ENCODE measurements around the gene LARP7. TPM values are rescaled to one million over a fixed set of nuclear protein-coding genes. Genes with fewer than 3 reads are reported as not detected.
"Not testable (repeated sequence)": the region's sequence is repeated elsewhere in the genome, so short reads cannot be mapped to it uniquely, and the experiment has no call there.

LARP7 gene
- total and polyA plus RNA-seq, 2 donors (not counting 1 experiment from before 2014, with no cell fraction given), result 30.5 to 57.4 TPM

GRCh38 chr4:112594993-112595392, 42.0 kb upstream of the LARP7 start:
- no peaks in the 10 kb centered on the region for H3K79me2 ChIP-seq (ENCODE audit: control insufficient read depth, insufficient read depth, low read length)
- H3K27me3 ChIP-seq (replicated peaks in 1 of 4; ENCODE audit: control extremely low read depth in 1 of 4, control insufficient read depth in 3 of 4, insufficient read depth in 4 of 4, low read length in 3 of 4), result no peaks in the 10 kb centered on the region
- ChIA-PET POLR2A (no interaction called here), CTCF (no interaction called here)
- H3K4me1 Mint-ChIP-seq, result no peaks in the 10 kb centered on the region
- ATAC-seq (ENCODE audit: low read depth) (no peak), DNase-seq (no peak)
- H2AFZ ChIP-seq (ENCODE audit: insufficient read depth, low read depth, low read length, poor library complexity, severe bottlenecking), result no peak overlapping the region
- H3K4me2 ChIP-seq (replicated peaks; ENCODE audit: low read depth, low read length, poor library complexity, severe bottlenecking), result no peak overlapping the region
- no peak overlapping the region for H3K27ac Mint-ChIP-seq
- intact Hi-C loops (cut with micrococcal nuclease), result no loop called here
- WGBS (ENCODE audit: insufficient coverage), result no CpG with 5 or more reads among the region's 1 CpG
- no peak overlapping the region for H3K27ac ChIP-seq (ENCODE audit: low read length in 2 of 2)
- H3K4me3 ChIP-seq (ENCODE audit: control extremely low read depth in 1 of 5, extremely low read depth in 1 of 5, insufficient read depth in 1 of 5, low read depth in 2 of 5, low read length in 4 of 5), result no peak overlapping the region
- no peaks in the 10 kb centered on the region for H4K20me1 ChIP-seq (ENCODE audit: control insufficient read depth, insufficient read depth, low read length, poor library complexity, severe bottlenecking)
- no peaks in the 10 kb centered on the region for H3K27me3 Mint-ChIP-seq
- no peak for TF ChIP-seq CTCF (IDR thresholded peaks at IDR 0.05)
- no peak for TF ChIP-seq EZH2 (IDR thresholded peaks at IDR 0.05; ENCODE audit: borderline replicate concordance, insufficient read depth, low read depth, low read length, poor library complexity, severe bottlenecking)
- H3K4me1 ChIP-seq (ENCODE audit: control insufficient read depth in 2 of 2, insufficient read depth in 2 of 2, low read length in 2 of 2), result peaks cover 0 to 3% of the 10 kb centered on the region in 2 donors
- H3K9me3 ChIP-seq (ENCODE audit: control extremely low read depth in 1 of 3, control insufficient read depth in 2 of 3, insufficient read depth in 1 of 3, low read length in 2 of 3), result no peaks in the 10 kb centered on the region
- H3K4me3 Mint-ChIP-seq, result no peak overlapping the region
- H3K36me3 ChIP-seq (replicated peaks in 1 of 2; ENCODE audit: control extremely low read depth in 1 of 2, control insufficient read depth in 1 of 2, extremely low read depth in 1 of 2, insufficient read depth in 2 of 2, low read length in 1 of 2), result no peaks in the 10 kb centered on the region
- no peak overlapping the region for H3K9ac ChIP-seq (ENCODE audit: low read length)
- H3K9me3 Mint-ChIP-seq (ENCODE audit: insufficient read depth), result peaks cover 3% of the 10 kb centered on the region

- no peaks in the 10 kb centered on the region for H3K79me2 ChIP-seq (ENCODE audit: control insufficient read depth, insufficient read depth, low read length)
- peak; percentile 59 for DNase-seq
- Mint-ChIP-seq H3K4me1 (no peaks in the 10 kb centered on the region), H3K9me3 (ENCODE audit: insufficient read depth) (no peaks in the 10 kb centered on the region), H3K4me3 (no peak overlapping the region), H3K27ac (no peak overlapping the region), H3K27me3 (no peaks in the 10 kb centered on the region)
- no peak overlapping the region for H3K4me3 ChIP-seq (ENCODE audit: control extremely low read depth in 1 of 5, extremely low read depth in 1 of 5, insufficient read depth in 1 of 5, low read depth in 2 of 5, low read length in 4 of 5)
- POLR2A ChIA-PET, result no interaction called here
- TF ChIP-seq EZH2 (IDR thresholded peaks at IDR 0.05; ENCODE audit: borderline replicate concordance, insufficient read depth, low read depth, low read length, poor library complexity, severe bottlenecking) (no peak), CTCF (IDR thresholded peaks at IDR 0.05) (peak; percentile 77)
- H3K27me3 ChIP-seq (replicated peaks in 1 of 4; ENCODE audit: control extremely low read depth in 1 of 4, control insufficient read depth in 3 of 4, insufficient read depth in 4 of 4, low read length in 3 of 4), result no peaks in the 10 kb centered on the region
- no peak overlapping the region for H3K27ac ChIP-seq (ENCODE audit: low read length in 2 of 2)
- intact Hi-C loops (cut with micrococcal nuclease), result loop anchor here (1.0 kb wide), 3 partner anchors 276 to 505 kb away; no protein-coding TSS in a partner anchor
- no peak overlapping the region for H3K9ac ChIP-seq (ENCODE audit: low read length)
- H3K4me1 ChIP-seq (ENCODE audit: control insufficient read depth in 2 of 2, insufficient read depth in 2 of 2, low read length in 2 of 2), result no peaks in the 10 kb centered on the region
- CTCF ChIA-PET, result interaction anchor here (0.6 to 4.5 kb wide), 14 partner anchors 18 to 509 kb away, joined by 3 to 43 read pairs (median 4); no protein-coding TSS in a partner anchor
- no peak for ATAC-seq (ENCODE audit: low read depth)
- no peak overlapping the region for H3K4me2 ChIP-seq (replicated peaks; ENCODE audit: low read depth, low read length, poor library complexity, severe bottlenecking)
- no peaks in the 10 kb centered on the region for H3K9me3 ChIP-seq (ENCODE audit: control extremely low read depth in 1 of 3, control insufficient read depth in 2 of 3, insufficient read depth in 1 of 3, low read length in 2 of 3)
- H2AFZ ChIP-seq (ENCODE audit: insufficient read depth, low read depth, low read length, poor library complexity, severe bottlenecking), result peak overlapping the region; percentile 51
- H4K20me1 ChIP-seq (ENCODE audit: control insufficient read depth, insufficient read depth, low read length, poor library complexity, severe bottlenecking), result no peaks in the 10 kb centered on the region
- H3K36me3 ChIP-seq (replicated peaks in 1 of 2; ENCODE audit: control extremely low read depth in 1 of 2, control insufficient read depth in 1 of 2, extremely low read depth in 1 of 2, insufficient read depth in 2 of 2, low read length in 1 of 2), result peaks cover 0 to 2% of the 10 kb centered on the region in 2 experiments
These were observed 32.4 kb upstream of the LARP7 start for GRCh38 chr4:112604589-112604988.

GRCh38 chr4:112612814-112613213, 24.1 kb upstream of the LARP7 start:
- H4K20me1 ChIP-seq (ENCODE audit: control insufficient read depth, insufficient read depth, low read length, poor library complexity, severe bottlenecking); H3K27ac Mint-ChIP-seq; H3K36me3 ChIP-seq (replicated peaks in 1 of 2; ENCODE audit: control extremely low read depth in 1 of 2, control insufficient read depth in 1 of 2, extremely low read depth in 1 of 2, insufficient read depth in 2 of 2, low read length in 1 of 2); H2AFZ ChIP-seq (ENCODE audit: insufficient read depth, low read depth, low read length, poor library complexity, severe bottlenecking); H3K27ac ChIP-seq (ENCODE audit: low read length in 2 of 2); H3K79me2 ChIP-seq (ENCODE audit: control insufficient read depth, insufficient read depth, low read length); H3K4me2 ChIP-seq (replicated peaks; ENCODE audit: low read depth, low read length, poor library complexity, severe bottlenecking); H3K9me3 Mint-ChIP-seq (ENCODE audit: insufficient read depth); H3K4me3 ChIP-seq (ENCODE audit: control extremely low read depth in 1 of 5, extremely low read depth in 1 of 5, insufficient read depth in 1 of 5, low read depth in 2 of 5, low read length in 4 of 5); H3K4me1 ChIP-seq (ENCODE audit: control insufficient read depth in 2 of 2, insufficient read depth in 2 of 2, low read length in 2 of 2); CTCF ChIA-PET; H3K4me1 Mint-ChIP-seq; intact Hi-C loops (cut with micrococcal nuclease); ATAC-seq (ENCODE audit: low read depth); H3K4me3 Mint-ChIP-seq; H3K9me3 ChIP-seq (ENCODE audit: control extremely low read depth in 1 of 3, control insufficient read depth in 2 of 3, insufficient read depth in 1 of 3, low read length in 2 of 3); H3K9ac ChIP-seq (ENCODE audit: low read length); POLR2A ChIA-PET; H3K27me3 ChIP-seq (replicated peaks in 1 of 4; ENCODE audit: control extremely low read depth in 1 of 4, control insufficient read depth in 3 of 4, insufficient read depth in 4 of 4, low read length in 3 of 4); H3K27me3 Mint-ChIP-seq; DNase-seq: not testable (repeated sequence)
- WGBS (ENCODE audit: insufficient coverage), result no CpG with 5 or more reads among the region's 2 CpGs

Data from B cell (primary cell).